Astrocyte (in vitro differentiated cells and primary cell): Measurements from ENCODE around the gene LRRK1.

Source experiments
- CTCF ChIP-seq: IDR thresholded peaks from 2 replicates; pipeline ENCODE4 v1.5.1; 2011; ENCODE audit warnings: low read depth, mild to moderate bottlenecking, inconsistent platforms, low read length, moderate library complexity; ENCODE audit not compliant: insufficient read depth
- EZH2 ChIP-seq: IDR thresholded peaks from 2 replicates; pipeline ENCODE4 v1.6.1; 2012; ENCODE audit warnings: mild to moderate bottlenecking, low read length, inconsistent platforms; ENCODE audit not compliant: insufficient read depth

- TF ChIP-seq CTCF (no peak), EZH2 (no peak)
Measured at GRCh38 chr15:100901296-100901695, 17.9 kb upstream of the LRRK1 start.
